T47D (cell line): ENCODE data around the gene DAAM2.

Experiments
- DNase-seq, 2 experiments: peaks; one replicate each; pipeline versions ENCODE4 v3.0.0 to v3.0.0-alpha.2; 2011 to 2012; ENCODE audit warnings: low read depth in 1 of 2, low spot score in 1 of 2
- JUND ChIP-seq: IDR thresholded peaks from 2 replicates; pipeline ENCODE4 v1.6.1; 2012; ENCODE audit warnings: low read depth
- in situ Hi-C: cut with HindIII; loops from 2 replicates; pipeline ENCODE4 v1.10.0; 2016; ENCODE audit warnings: low sequenced_read_pairs, low pct_unique_long_range_greater_than_20kb

The DAAM2 gene

GRCh38 chr6:39830444-39830843, 38.3 kb downstream of the DAAM2 start:
- in situ Hi-C loops = no loop called here
- DNase-seq = no peak
- TF ChIP-seq JUND = no peak

GRCh38 chr6:39831701-39832100, 39.5 kb downstream of the DAAM2 start:
- no peak for TF ChIP-seq JUND
- DNase-seq = no peak
- in situ Hi-C loops = no loop called here

GRCh38 chr6:39834278-39834677, 42.1 kb downstream of the DAAM2 start:
- no peak for TF ChIP-seq JUND
- in situ Hi-C loops = no loop called here
- no peak for DNase-seq

GRCh38 chr6:39834866-39835265, 42.7 kb downstream of the DAAM2 start:
- no peak for DNase-seq
- in situ Hi-C loops = no loop called here
- no peak for TF ChIP-seq JUND

GRCh38 chr6:39835821-39836295, 43.7 kb downstream of the DAAM2 start:
- in situ Hi-C loops = no loop called here

GRCh38 chr6:39836606-39837005, 44.4 kb downstream of the DAAM2 start:
- in situ Hi-C loops = no loop called here
- no peak for DNase-seq
- TF ChIP-seq JUND = no peak

More at GRCh38 chr6:39835821-39836295, 43.7 kb downstream of the DAAM2 start:
- DNase-seq = no peak
- no peak for TF ChIP-seq JUND

- DNase-seq = no peak
Measured at GRCh38 chr6:39839445-39839844, 47.3 kb downstream of the DAAM2 start.

GRCh38 chr6:39840781-39841180, 48.6 kb downstream of the DAAM2 start:
- in situ Hi-C loops = no loop called here
- no peak for DNase-seq
- no peak for TF ChIP-seq JUND

More at GRCh38 chr6:39839445-39839844, 47.3 kb downstream of the DAAM2 start:
- in situ Hi-C loops = no loop called here
- no peak for TF ChIP-seq JUND

GRCh38 chr6:39841291-39841690, 49.1 kb downstream of the DAAM2 start:
- no peak for DNase-seq
- TF ChIP-seq JUND = no peak
- in situ Hi-C loops = no loop called here

- DNase-seq = no peak
- no peak for TF ChIP-seq JUND
- in situ Hi-C loops = no loop called here
Measured at GRCh38 chr6:39841923-39842322, 49.7 kb downstream of the DAAM2 start.

- peak in 1 of 2 experiments; percentile 6 for DNase-seq
- in situ Hi-C loops = no loop called here
- TF ChIP-seq JUND = no peak
Measured at GRCh38 chr6:39843305-39844020, 51.3 kb downstream of the DAAM2 start.

GRCh38 chr6:39844866-39845265, 52.7 kb downstream of the DAAM2 start:
- DNase-seq = no peak
- in situ Hi-C loops = no loop called here
- no peak for TF ChIP-seq JUND

- in situ Hi-C loops = no loop called here
- no peak for TF ChIP-seq JUND
- DNase-seq = no peak
Measured at GRCh38 chr6:39847221-39847620, 55.0 kb downstream of the DAAM2 start.

- no peak for TF ChIP-seq JUND
- no peak for DNase-seq
- in situ Hi-C loops = no loop called here
Measured at GRCh38 chr6:39848171-39848570, 56.0 kb downstream of the DAAM2 start.
